Lower lobe of right lung (tissue), 2 donors: Measurements from ENCODE around the gene SLC18A2. TPM values are rescaled to one million over a fixed set of nuclear protein-coding genes. Genes with fewer than 3 reads are reported as not detected.

ENCODE experiments used
- ATAC-seq, 2 donors: fragments of 200-7000 bp; cut with Tn5 transposase; one replicate each; pipeline ENCODE4 v1.9.1; 2020 to 2022; ENCODE audit warnings: mild to moderate bottlenecking in 2 of 2, moderate library complexity in 2 of 2
- DNase-seq: peaks from one replicate; pipeline ENCODE4 v3.0.0-alpha.2; 2020
- H3K27ac ChIP-seq: fragments of 200-600 bp; one replicate; pipeline ENCODE4 v1.8.0; 2022
- H3K27me3 ChIP-seq: fragments of 200-600 bp; one replicate; pipeline ENCODE4 v1.8.0; 2022; ENCODE audit warnings: low read depth
- H3K36me3 ChIP-seq: fragments of 200-600 bp; one replicate; pipeline ENCODE4 v1.8.0; 2022; ENCODE audit warnings: mild to moderate bottlenecking
- H3K4me1 ChIP-seq: fragments of 200-600 bp; one replicate; pipeline ENCODE4 v1.8.0; 2022
- H3K4me3 ChIP-seq: fragments of 200-600 bp; one replicate; pipeline ENCODE4 v1.8.0; 2022; ENCODE audit warnings: mild to moderate bottlenecking
- H3K9me3 ChIP-seq: fragments of 200-600 bp; one replicate; pipeline ENCODE4 v1.8.0; 2022
- CTCF ChIP-seq: fragments of 200-600 bp; IDR thresholded peaks from one replicate; pipeline ENCODE4 v1.8.0; 2022; ENCODE audit warnings: antibody characterized with exemption, mild to moderate bottlenecking
- intact Hi-C: fragments of 100-400 bp; cut with DNase I; formaldehyde crosslinking; loops from one replicate; pipeline ENCODE4 v1.11.0; 2022
- long read RNA-seq: library from polyadenylated mRNA; unstranded; transcript quantifications from one replicate; pipeline ENCODE4 v2.0.0, GENCODE V29; 2021
- total RNA-seq: library from RNA; stranded (reverse); fragmentation: NEBNext Ultra II Directional; extraction: Animal tissue kit (Norgen Biotek cat#: 25700); gene quantifications from one replicate; pipeline ENCODE4 v1.2.1, GENCODE V29; 2021
- donor health status: DM: no; HTN: yes; CAD: no; lungs with severe emphysema.

The SLC18A2 gene
- total RNA-seq: 6.3 TPM
- long read RNA-seq, full-length matches to known transcripts: 23 of 46 reads
- long read RNA-seq, partial matches to known transcripts: 0 of 46 reads
- long read RNA-seq, other reads (novel, unspliced or antisense): 23 of 46 reads

GRCh38 chr10:117240621-117241529, at the start of gene SLC18A2:
Gene SLC18A2, plus strand, starts transcription at chr10:117241114. Its CDS starts 580 bp downstream, at chr10:117241694.
- intact Hi-C loops: no loop called here
- no peak within 1 kb of the TSS for H3K27ac ChIP-seq
- no peak for DNase-seq
- H3K9me3 ChIP-seq: no peaks in the 10 kb centered on the region
- ATAC-seq: peak; percentile 16 to 31
- no peak for TF ChIP-seq CTCF
- H3K4me1 ChIP-seq: peaks cover 6% of the 10 kb centered on the region
- no peaks in the 10 kb centered on the region for H3K36me3 ChIP-seq
- peaks cover 46% of the 10 kb centered on the region for H3K27me3 ChIP-seq
- H3K4me3 ChIP-seq: peak within 1 kb of the TSS; percentile 25

GRCh38 chr10:117197189-117197588, 43.7 kb upstream of the SLC18A2 start, which contains the start of gene KCNK18:
Gene KCNK18, plus strand, starts transcription at chr10:117197489. Its CDS starts 0 bp downstream, at chr10:117197489.
- no peak for DNase-seq
- intact Hi-C loops: no loop called here
- Histone ChIP-seq H3K9me3 (no peaks in the 10 kb centered on the region), H3K27me3 (peaks cover 10% of the 10 kb centered on the region), H3K4me3 (no peak within 1 kb of the TSS), H3K27ac (no peak within 1 kb of the TSS), H3K4me1 (no peaks in the 10 kb centered on the region), H3K36me3 (no peaks in the 10 kb centered on the region)
- no peak for ATAC-seq
- no peak for TF ChIP-seq CTCF

DNA sequence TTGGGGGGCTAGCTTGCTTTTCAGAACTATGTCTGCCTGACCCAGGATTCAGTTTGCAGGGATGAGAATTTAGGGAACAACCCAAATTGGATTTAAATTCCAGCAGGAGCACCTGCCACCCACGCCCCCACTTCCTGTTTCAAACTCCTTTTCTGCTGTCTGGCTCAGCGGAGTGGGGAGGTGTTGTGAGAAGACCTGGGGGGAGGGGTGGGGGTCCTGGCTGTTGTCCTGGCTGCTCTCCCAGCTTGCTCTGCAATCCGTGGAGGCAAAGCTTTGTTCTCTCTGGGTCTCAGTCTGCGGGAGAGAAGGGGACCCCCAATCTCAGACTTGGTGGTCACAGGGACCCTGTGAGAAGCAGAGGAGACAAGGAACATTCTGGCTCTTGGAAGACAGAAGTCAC, 42.8 kb upstream of the SLC18A2 start:
- H3K36me3 ChIP-seq: no peaks in the 10 kb centered on the region
- no peak overlapping the region for H3K27ac ChIP-seq
- DNase-seq (no peak), ATAC-seq (no peak)
- no peak for TF ChIP-seq CTCF
- peaks cover 10% of the 10 kb centered on the region for H3K27me3 ChIP-seq
- H3K9me3 ChIP-seq: no peaks in the 10 kb centered on the region
- H3K4me1 ChIP-seq: no peaks in the 10 kb centered on the region
- intact Hi-C loops: no loop called here
- no peak overlapping the region for H3K4me3 ChIP-seq

- no peak for TF ChIP-seq CTCF
- no peak for ATAC-seq
- peaks cover 10% of the 10 kb centered on the region for H3K27me3 ChIP-seq
- H3K9me3 ChIP-seq: no peaks in the 10 kb centered on the region
- H3K27ac ChIP-seq: no peak overlapping the region
- H3K4me1 ChIP-seq: no peaks in the 10 kb centered on the region
- no peak for DNase-seq
- H3K4me3 ChIP-seq: no peak overlapping the region
- no peaks in the 10 kb centered on the region for H3K36me3 ChIP-seq
- intact Hi-C loops: no loop called here
Observed at GRCh38 chr10:117201826-117202225, 39.1 kb upstream of the SLC18A2 start.

DNA sequence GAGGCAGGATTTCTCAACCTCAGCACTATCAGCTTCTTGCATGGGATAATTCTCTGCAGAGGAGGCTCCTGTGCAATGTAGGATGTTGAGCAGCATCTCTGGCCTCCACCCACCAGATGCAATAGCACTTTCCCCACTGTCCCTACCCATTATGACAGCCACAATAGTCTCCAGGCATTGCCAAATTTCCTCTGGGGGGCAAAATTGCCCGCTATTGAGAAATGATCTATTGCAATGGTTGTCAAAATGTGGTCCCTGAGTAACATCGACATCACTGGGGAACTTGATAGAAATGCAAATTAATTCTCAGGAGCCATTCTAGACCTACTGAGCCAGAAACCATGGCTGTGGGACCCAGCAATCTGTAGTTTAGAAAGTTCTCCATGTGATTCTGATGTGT, 36.6 kb upstream of the SLC18A2 start:
- no peak for TF ChIP-seq CTCF
- ATAC-seq (no peak), DNase-seq (no peak)
- intact Hi-C loops: no loop called here
- Histone ChIP-seq H3K4me3 (no peak overlapping the region), H3K36me3 (no peaks in the 10 kb centered on the region), H3K27me3 (peaks cover 4% of the 10 kb centered on the region), H3K27ac (no peak overlapping the region), H3K9me3 (no peaks in the 10 kb centered on the region), H3K4me1 (no peaks in the 10 kb centered on the region)
